A549 (cell line): ENCODE measurements around the gene SPECC1. TPM values are rescaled to one million over a fixed set of nuclear protein-coding genes. Genes with fewer than 3 reads are reported as not detected.

Source experiments
- ATAC-seq, 2 experiments: fragments of 200-7000 bp in 1 of 2; fragments of >200 bp in 1 of 2; cut with Nextera tagmentation in 1 of 2; cut with Tn5 transposase in 1 of 2; 3 replicates each; pipeline versions ENCODE4 v1.8.0 to v1.9.1; 2018 to 2020; ENCODE audit warnings: mild to moderate bottlenecking in 1 of 2, moderate library complexity in 1 of 2
- CTCF ChIA-PET: fragments of 300-600 bp; sonication (Branson Sonifier 250); formaldehyde crosslinking; extraction: SDS; loops from one replicate; lab custom pipeline; 2021; ENCODE audit warnings: antibody characterized with exemption, inconsistent platforms; lab: Yijun Ruan, JAX
- POLR2A ChIA-PET: fragments of 350-600 bp; formaldehyde crosslinking; extraction: SDS; loops from one replicate; lab custom pipeline; 2021; ENCODE audit warnings: antibody characterized with exemption, inconsistent platforms; lab: Yijun Ruan, JAX
- DNase-seq, 2 experiments: peaks; one replicate each; pipeline versions ENCODE4 v3.0.0 to v3.0.0-alpha.2; 2011 to 2016; ENCODE audit warnings: low read depth in 1 of 2, low spot score in 1 of 2
- FAIRE-seq: peaks from 2 replicates; lab custom pipeline; 2011; peaks lifted over from hg19 to GRCh38; lab: Jason Lieb, UNC
- H3K27ac ChIP-seq, 2 experiments: fragments of >200 bp; sonication (Bioruptor Twin); formaldehyde crosslinking; 3 replicates each; pipeline ENCODE4 v1.5.1; 2016 to 2017
- H3K4me1 ChIP-seq: fragments of >200 bp; sonication (Bioruptor Twin); formaldehyde crosslinking; 3 replicates; pipeline ENCODE4 v1.6.1; 2016
- H3K4me2 ChIP-seq: fragments of >200 bp; sonication (Bioruptor Twin); formaldehyde crosslinking; 3 replicates; pipeline ENCODE4 v1.6.1; 2016
- H3K4me3 ChIP-seq: fragments of >200 bp; sonication (Bioruptor Twin); formaldehyde crosslinking; 3 replicates; pipeline ENCODE4 v1.5.1; 2016
- H3K9me3 ChIP-seq: fragments of >200 bp; sonication (Bioruptor Twin); formaldehyde crosslinking; 3 replicates; pipeline ENCODE4 v1.6.1; 2016
- BHLHE40 ChIP-seq: IDR thresholded peaks from 2 replicates; pipeline ENCODE4 v1.6.1; 2012; ENCODE audit warnings: low read depth, low read length, inconsistent platforms
- CBX2 ChIP-seq: fragments of 200-600 bp; sonication (generic); IDR thresholded peaks from 2 replicates; pipeline ENCODE4 v1.6.1; 2016; ENCODE audit warnings: low read depth, mild to moderate bottlenecking, borderline replicate concordance
- CEBPB ChIP-seq, 2 experiments: fragments of >200 bp in 1 of 2; sonication (Bioruptor Twin) in 1 of 2; formaldehyde crosslinking in 1 of 2; IDR thresholded peaks; 2 replicates each; pipeline ENCODE4 v1.6.1; 2012 to 2016
- CHD2 ChIP-seq: fragments of 150-350 bp; IDR thresholded peaks from 2 replicates; pipeline ENCODE4 v1.6.1; 2014; ENCODE audit warnings: low read length; ENCODE audit not compliant: partially characterized antibody
- CTCF ChIP-seq: fragments of >200 bp; sonication (Bioruptor Twin); formaldehyde crosslinking; IDR thresholded peaks from 3 replicates; pipeline ENCODE4 v1.5.1; 2016
- EHMT2 ChIP-seq: fragments of 200-600 bp; sonication (generic); IDR thresholded peaks from 2 replicates; pipeline ENCODE4 v1.6.1; 2016; ENCODE audit warnings: antibody characterized with exemption, low read depth, mild to moderate bottlenecking, moderate library complexity
- FOSB ChIP-seq: fragments of 250-450 bp; sonication (Bioruptor Pico); IDR thresholded peaks from 2 replicates; pipeline ENCODE4 v1.5.0; 2020; ENCODE audit warnings: mild to moderate bottlenecking, moderate library complexity
- FOSL2 ChIP-seq, 2 experiments: fragments of 450-650 bp in 1 of 2; fragments of >200 bp in 1 of 2; sonication (Bioruptor Twin) in 1 of 2; formaldehyde crosslinking; IDR thresholded peaks; 2 replicates each; pipeline versions ENCODE4 v1.5.0 to v1.6.1; 2016 to 2020; ENCODE audit warnings: mild to moderate bottlenecking in 1 of 2, moderate library complexity in 1 of 2
- HES2 ChIP-seq: fragments of >200 bp; sonication (Bioruptor Twin); formaldehyde crosslinking; IDR thresholded peaks from 2 replicates; pipeline ENCODE4 v1.6.1; 2016
- JUN ChIP-seq, 2 experiments: fragments of >200 bp; sonication (Bioruptor Twin); formaldehyde crosslinking; IDR thresholded peaks; 2 replicates in 1 of 2; 3 replicates in 1 of 2; pipeline ENCODE4 v1.6.1; 2016 to 2017
- KDM5A ChIP-seq: fragments of 200-600 bp; sonication (generic); IDR thresholded peaks from 2 replicates; pipeline ENCODE4 v1.6.1; 2016; ENCODE audit warnings: antibody characterized with exemption, mild to moderate bottlenecking
- MAFK ChIP-seq: fragments of 450-650 bp; IDR thresholded peaks from 2 replicates; pipeline ENCODE4 v1.6.1; 2014; ENCODE audit not compliant: partially characterized antibody
- MAX ChIP-seq: IDR thresholded peaks from 2 replicates; pipeline ENCODE4 v1.6.1; 2012
- PBX3 ChIP-seq: IDR thresholded peaks from 2 replicates; pipeline ENCODE4 v1.6.1; 2012
- PHF8 ChIP-seq: fragments of 200-600 bp; sonication (generic); IDR thresholded peaks from 2 replicates; pipeline ENCODE4 v1.6.1; 2016; ENCODE audit warnings: low read depth, mild to moderate bottlenecking, antibody characterized with exemption, moderate library complexity, borderline replicate concordance
- POLR2A ChIP-seq: IDR thresholded peaks from 2 replicates; pipeline ENCODE4 v1.6.1; 2012; ENCODE audit warnings: mild to moderate bottlenecking, low read length
- RAD21 ChIP-seq, 2 experiments: fragments of >200 bp in 1 of 2; sonication (Bioruptor Twin) in 1 of 2; formaldehyde crosslinking in 1 of 2; IDR thresholded peaks in 1 of 2; conservative IDR thresholded peaks in 1 of 2; 2 replicates in 1 of 2; 3 replicates in 1 of 2; pipeline ENCODE4 v1.6.1; 2012 to 2018; ENCODE audit warnings: inconsistent platforms in 1 of 2
- RCOR1 ChIP-seq: fragments of 150-350 bp; IDR thresholded peaks from 2 replicates; pipeline ENCODE4 v1.6.1; 2014; ENCODE audit warnings: antibody characterized with exemption, low read length, low read depth
- REST ChIP-seq: fragments of 200-600 bp; sonication (generic); IDR thresholded peaks from 2 replicates; pipeline ENCODE4 v1.6.1; 2016; ENCODE audit warnings: antibody characterized with exemption, mild to moderate bottlenecking, moderate library complexity
- SMC3 ChIP-seq: fragments of >200 bp; sonication (Bioruptor Twin); formaldehyde crosslinking; IDR thresholded peaks from 3 replicates; pipeline ENCODE4 v1.6.1; 2018; ENCODE audit warnings: inconsistent platforms
- TFCP2L1 ChIP-seq: fragments of 250-450 bp; sonication (Bioruptor Pico); IDR thresholded peaks from 2 replicates; pipeline ENCODE4 v1.5.0; 2021; ENCODE audit warnings: mild to moderate bottlenecking
- WGBS: methylation state at CpG from one replicate; pipeline ENCODE4 v1.1.6; 2017; ENCODE audit errors: missing lambda C conversion rate; 5-methylcytosine and 5-hydroxymethylcytosine counted together
- polyA minus RNA-seq: library from RNA; depleted of rRNA, polyadenylated mRNA; stranded (reverse); fragments of >200 nt; gene quantifications from 2 replicates; pipeline ENCODE4 v1.2.3, GENCODE V29; 2011; rRNA and poly(A)+ RNA removed
- polyA plus RNA-seq, 4 experiments: library from polyadenylated mRNA; depleted of rRNA in 3 of 4; stranded (reverse); fragments of >200 nt; fragmentation: RNase III in 1 of 4; extraction: RNeasy Plus Mini Kit Qiagen cat#74134 plus additional on column Dnase treatment in 1 of 4; gene quantifications; 2 replicates in 3 of 4; 3 replicates in 1 of 4; pipeline ENCODE4 v1.2.3, GENCODE V29; 2011 to 2017

SPECC1 gene
- polyA plus RNA-seq (2011; rRNA removed) (40.1 and 45.1 TPM in 2 replicates), polyA plus RNA-seq (2017; fragmentation: RNase III; extraction: RNeasy Plus Mini Kit Qiagen cat#74134 plus additional on column Dnase treatment) (55.0 to 70.3 TPM (median 66.2 TPM) in 3 replicates), polyA minus RNA-seq (62.3 and 65.1 TPM in 2 replicates)
- 22.0 and 23.5 TPM in 2 replicates for polyA plus RNA-seq (2012; cell fraction: cytosol; rRNA removed)
- 27.4 and 30.6 TPM in 2 replicates for polyA plus RNA-seq (2012; cell fraction: nucleus; rRNA removed)

GRCh38 chr17:20009302-20010098, at the start of gene SPECC1:
SPECC1 (plus strand) TSS chr17:20009359; CDS start chr17:20096652, 87,293 bp downstream.
- CTCF ChIA-PET: interaction anchor here (0.6 to 10.8 kb wide), 66 partner anchors 8 to 1073 kb away, joined by 3 to 240 read pairs (median 6); partner anchors contain the start of genes AKAP10 and ULK2
- Histone ChIP-seq H3K4me2 (peak within 1 kb of the TSS; percentile 91), H3K4me1 (peaks cover 25% of the 10 kb centered on the region), H3K27ac (peak within 1 kb of the TSS; percentile 88 to 93), H3K9me3 (no peaks in the 10 kb centered on the region), H3K4me3 (peak within 1 kb of the TSS; percentile 63)
- 2% methylated on average over 31 of the region's 96 CpGs for WGBS
- FAIRE-seq (no peak), ATAC-seq (peak; percentile 85 to 94), DNase-seq (peak; percentile 48 to 87)
- TF ChIP-seq CBX2 (no peak), EHMT2 (no peak), BHLHE40 (no peak), MAX (peak; percentile 59), CEBPB (IDR thresholded peaks at IDR 0.05) (no peak), TFCP2L1 (CRISPR knock-in tag) (no peak), POLR2A (peak; percentile 41; the same call in 1 of the 2 replicates), FOSL2 (IDR thresholded peaks at IDR 0.05) (no peak), FOSL2 (CRISPR knock-in tag; IDR thresholded peaks at IDR 0.05) (no peak), KDM5A (no peak; the same call in 1 of the 2 replicates), REST (no peak), PBX3 (0 out of 2 replicates have a peak, but pooled peaks have one; percentile 8), PHF8 (peak; percentile 20; the same call in 1 of the 2 replicates), CHD2 (no peak), RCOR1 (peak; percentile 81; the same call in 1 of the 2 replicates), FOSB (CRISPR knock-in tag) (no peak), HES2 (no peak), RAD21 (conservative IDR thresholded peaks at IDR 0.05 in 1 of 2, IDR thresholded peaks at IDR 0.05 in 1 of 2) (peak; percentile 37 to 64; a peak in 3 of 5 replicates), CTCF (peak; percentile 16; the same call in 2 of the 3 replicates), JUN (IDR thresholded peaks at IDR 0.05) (peak in 1 of 2 experiments; percentile 12; a peak in 1 of 5 replicates), SMC3 (peak; percentile 81), MAFK (no peak)
- POLR2A ChIA-PET: interaction anchor here (0.6 to 2.9 kb wide), 12 partner anchors 17 to 360 kb away, joined by 3 to 28 read pairs (median 9); partner anchors contain the start of genes AKAP10 and ULK2
